ENCODE data around the gene ATG5.

DNA sequence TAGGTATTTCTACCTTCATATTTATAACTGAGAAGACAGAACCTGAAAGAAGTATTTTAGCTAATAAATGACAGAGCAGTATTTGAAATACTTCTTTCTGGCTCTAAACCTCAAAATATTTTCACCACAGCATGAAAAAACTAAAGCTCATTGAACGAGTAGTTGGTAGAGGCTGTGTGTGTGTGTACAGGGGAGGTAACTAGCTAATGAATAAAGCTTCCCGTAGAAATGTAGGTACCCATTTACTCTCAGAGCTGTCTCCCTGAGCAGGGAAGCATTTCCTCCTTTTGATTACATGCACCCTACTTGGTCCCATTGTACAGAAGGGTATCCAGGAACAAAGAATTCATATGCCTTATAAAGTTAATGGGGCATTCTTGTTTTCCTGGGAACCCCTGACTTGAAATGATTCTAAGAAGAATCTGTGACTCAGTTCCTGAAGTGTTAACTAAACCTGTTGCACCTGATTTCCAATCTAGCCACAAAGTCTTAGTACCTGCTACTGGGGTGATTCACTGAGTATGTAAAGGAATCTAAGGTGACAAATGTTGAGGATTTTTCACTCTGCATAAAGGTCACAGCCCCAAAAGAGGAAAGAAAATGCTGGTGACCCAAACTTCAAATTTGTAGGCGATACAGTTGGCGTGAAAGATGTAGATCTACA is 47.4 kb upstream of the ATG5 start:
- TF ChIP-seq POLR2AphosphoS5 (IDR thresholded peaks at IDR 0.05; ENCODE audit: low read depth, low read length) (no peak), TAF1 (IDR thresholded peaks at IDR 0.05; ENCODE audit: borderline replicate concordance, insufficient read depth, low read length) (no peak), SIN3A (IDR thresholded peaks at IDR 0.05; ENCODE audit: borderline replicate concordance, insufficient read depth, low read length) (no peak), FOXP2 (optimal IDR thresholded peaks at IDR 0.05; ENCODE audit: borderline replicate concordance, extremely low read depth, extremely low read length, insufficient read depth) (no peak)
- TF ChIP-seq, protein P1, sequence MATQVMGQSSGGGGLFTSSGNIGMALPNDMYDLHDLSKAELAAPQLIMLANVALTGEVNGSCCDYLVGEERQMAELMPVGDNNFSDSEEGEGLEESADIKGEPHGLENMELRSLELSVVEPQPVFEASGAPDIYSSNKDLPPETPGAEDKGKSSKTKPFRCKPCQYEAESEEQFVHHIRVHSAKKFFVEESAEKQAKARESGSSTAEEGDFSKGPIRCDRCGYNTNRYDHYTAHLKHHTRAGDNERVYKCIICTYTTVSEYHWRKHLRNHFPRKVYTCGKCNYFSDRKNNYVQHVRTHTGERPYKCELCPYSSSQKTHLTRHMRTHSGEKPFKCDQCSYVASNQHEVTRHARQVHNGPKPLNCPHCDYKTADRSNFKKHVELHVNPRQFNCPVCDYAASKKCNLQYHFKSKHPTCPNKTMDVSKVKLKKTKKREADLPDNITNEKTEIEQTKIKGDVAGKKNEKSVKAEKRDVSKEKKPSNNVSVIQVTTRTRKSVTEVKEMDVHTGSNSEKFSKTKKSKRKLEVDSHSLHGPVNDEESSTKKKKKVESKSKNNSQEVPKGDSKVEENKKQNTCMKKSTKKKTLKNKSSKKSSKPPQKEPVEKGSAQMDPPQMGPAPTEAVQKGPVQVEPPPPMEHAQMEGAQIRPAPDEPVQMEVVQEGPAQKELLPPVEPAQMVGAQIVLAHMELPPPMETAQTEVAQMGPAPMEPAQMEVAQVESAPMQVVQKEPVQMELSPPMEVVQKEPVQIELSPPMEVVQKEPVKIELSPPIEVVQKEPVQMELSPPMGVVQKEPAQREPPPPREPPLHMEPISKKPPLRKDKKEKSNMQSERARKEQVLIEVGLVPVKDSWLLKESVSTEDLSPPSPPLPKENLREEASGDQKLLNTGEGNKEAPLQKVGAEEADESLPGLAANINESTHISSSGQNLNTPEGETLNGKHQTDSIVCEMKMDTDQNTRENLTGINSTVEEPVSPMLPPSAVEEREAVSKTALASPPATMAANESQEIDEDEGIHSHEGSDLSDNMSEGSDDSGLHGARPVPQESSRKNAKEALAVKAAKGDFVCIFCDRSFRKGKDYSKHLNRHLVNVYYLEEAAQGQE (IDR thresholded peaks at IDR 0.05; ENCODE audit: insufficient read depth in 1 of 2, low read depth in 2 of 2, low read length in 2 of 2) = no peak
